Measurements from ENCODE around the gene SLC27A3.

The SLC27A3 gene

GRCh38 chr1:153771841-153772593 is 3.2 kb upstream of the SLC27A3 start:
- peak; percentile 18 for TF ChIP-seq CTCF (IDR thresholded peaks at IDR 0.05)
- Histone ChIP-seq H3K4me3 (no peak overlapping the region), H3K27ac (peak overlapping the region in 1 of 2 donors; percentile 69)
- DNase-seq (ENCODE audit: low spot score): no peak

GRCh38 chr1:153773096-153773921 is 1.9 kb upstream of the SLC27A3 start:
- Histone ChIP-seq H3K27ac (peak overlapping the region; percentile 91 to 98), H3K4me3 (no peak overlapping the region)
- TF ChIP-seq CTCF (IDR thresholded peaks at IDR 0.05): no peak
- DNase-seq (ENCODE audit: low spot score): no peak

GRCh38 chr1:153774026-153774595 is 1.1 kb upstream of the SLC27A3 start:
- H3K27ac ChIP-seq: peak overlapping the region; percentile 91 to 98
- H3K4me3 ChIP-seq: peak overlapping the region; percentile 96
- DNase-seq (ENCODE audit: low spot score): no peak
- no peak for TF ChIP-seq CTCF (IDR thresholded peaks at IDR 0.05)

GRCh38 chr1:153775458-153776327 is 486 bp downstream of the SLC27A3 start:
- Histone ChIP-seq H3K4me3 (peak overlapping the region; percentile 96), H3K27ac (peak overlapping the region; percentile 91 to 98)
- no peak for TF ChIP-seq CTCF (IDR thresholded peaks at IDR 0.05)
- DNase-seq (ENCODE audit: low spot score): no peak

- peak overlapping the region; percentile 96 for H3K4me3 ChIP-seq
- no peak for DNase-seq (ENCODE audit: low spot score)
- no peak for TF ChIP-seq CTCF (IDR thresholded peaks at IDR 0.05)
- H3K27ac ChIP-seq: peak overlapping the region; percentile 91 to 98
Measured at GRCh38 chr1:153776352-153776751, 1.1 kb downstream of the SLC27A3 start.

GRCh38 chr1:153776845-153777370 is 1.7 kb downstream of the SLC27A3 start:
- H3K27ac ChIP-seq: peak overlapping the region; percentile 91 to 98

More at GRCh38 chr1:153776845-153777370, 1.7 kb downstream of the SLC27A3 start:
- peak overlapping the region; percentile 96 for H3K4me3 ChIP-seq
- no peak for DNase-seq (ENCODE audit: low spot score)
- no peak for TF ChIP-seq CTCF (IDR thresholded peaks at IDR 0.05)
